ENCODE measurements around the gene GPRC5C.

DNA sequence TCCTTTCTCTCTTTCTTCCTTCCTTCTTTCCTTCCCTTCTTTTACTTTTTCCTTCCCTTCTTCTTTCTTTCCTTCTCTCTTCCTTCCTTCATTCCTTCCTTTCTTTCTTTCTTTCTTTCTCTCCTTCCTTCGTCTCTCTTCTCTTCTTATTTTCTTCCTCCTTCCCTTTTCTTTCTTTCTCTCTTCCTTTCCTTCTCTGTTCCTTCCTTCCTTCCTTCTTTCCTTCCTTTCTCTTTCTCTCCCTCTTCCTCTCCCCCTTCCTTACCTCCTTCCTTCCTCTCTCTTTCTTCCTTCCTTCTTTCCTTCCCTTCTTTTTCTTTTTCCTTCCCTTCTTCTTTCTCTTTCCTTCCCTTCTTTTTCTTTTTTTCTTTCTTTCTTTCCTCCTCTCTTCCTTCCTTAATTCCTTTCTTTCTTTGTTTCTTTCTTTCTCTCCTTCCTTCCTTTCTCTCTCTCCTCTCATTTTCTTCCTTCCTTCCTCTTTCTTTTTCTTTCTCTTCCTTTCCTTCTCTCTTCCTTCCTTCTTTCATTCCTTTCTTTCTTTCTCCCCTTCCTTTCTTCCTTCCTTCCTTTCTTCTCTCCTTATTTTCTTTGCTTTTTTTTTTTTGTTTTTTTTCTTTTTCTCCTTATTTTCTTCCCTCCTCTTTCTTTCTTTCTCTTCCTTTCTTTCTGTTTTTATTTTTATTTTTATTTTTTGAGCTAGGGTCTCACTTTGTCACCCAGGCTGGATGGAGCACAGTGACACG, 41.8 kb upstream of the GPRC5C start:
- TF ChIP-seq, protein P1, sequence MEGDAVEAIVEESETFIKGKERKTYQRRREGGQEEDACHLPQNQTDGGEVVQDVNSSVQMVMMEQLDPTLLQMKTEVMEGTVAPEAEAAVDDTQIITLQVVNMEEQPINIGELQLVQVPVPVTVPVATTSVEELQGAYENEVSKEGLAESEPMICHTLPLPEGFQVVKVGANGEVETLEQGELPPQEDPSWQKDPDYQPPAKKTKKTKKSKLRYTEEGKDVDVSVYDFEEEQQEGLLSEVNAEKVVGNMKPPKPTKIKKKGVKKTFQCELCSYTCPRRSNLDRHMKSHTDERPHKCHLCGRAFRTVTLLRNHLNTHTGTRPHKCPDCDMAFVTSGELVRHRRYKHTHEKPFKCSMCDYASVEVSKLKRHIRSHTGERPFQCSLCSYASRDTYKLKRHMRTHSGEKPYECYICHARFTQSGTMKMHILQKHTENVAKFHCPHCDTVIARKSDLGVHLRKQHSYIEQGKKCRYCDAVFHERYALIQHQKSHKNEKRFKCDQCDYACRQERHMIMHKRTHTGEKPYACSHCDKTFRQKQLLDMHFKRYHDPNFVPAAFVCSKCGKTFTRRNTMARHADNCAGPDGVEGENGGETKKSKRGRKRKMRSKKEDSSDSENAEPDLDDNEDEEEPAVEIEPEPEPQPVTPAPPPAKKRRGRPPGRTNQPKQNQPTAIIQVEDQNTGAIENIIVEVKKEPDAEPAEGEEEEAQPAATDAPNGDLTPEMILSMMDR (IDR thresholded peaks at IDR 0.05): peak; percentile 31
- no peak for TF ChIP-seq EZH2 (IDR thresholded peaks at IDR 0.05; ENCODE audit: borderline replicate concordance, insufficient read depth, low read depth, low read length, poor library complexity, severe bottlenecking)

Data from B cell (primary cell).